Right kidney (tissue), 1 donor: ENCODE data around the gene PRKAB1.
"Not testable (repeated sequence)": the region's sequence is repeated elsewhere in the genome, so short reads cannot be mapped to it uniquely, and the experiment has no call there.

Experiments
- DNase-seq: peaks from one replicate; pipeline ENCODE4 v3.0.0-alpha.2; 2016

Gene PRKAB1

DNA sequence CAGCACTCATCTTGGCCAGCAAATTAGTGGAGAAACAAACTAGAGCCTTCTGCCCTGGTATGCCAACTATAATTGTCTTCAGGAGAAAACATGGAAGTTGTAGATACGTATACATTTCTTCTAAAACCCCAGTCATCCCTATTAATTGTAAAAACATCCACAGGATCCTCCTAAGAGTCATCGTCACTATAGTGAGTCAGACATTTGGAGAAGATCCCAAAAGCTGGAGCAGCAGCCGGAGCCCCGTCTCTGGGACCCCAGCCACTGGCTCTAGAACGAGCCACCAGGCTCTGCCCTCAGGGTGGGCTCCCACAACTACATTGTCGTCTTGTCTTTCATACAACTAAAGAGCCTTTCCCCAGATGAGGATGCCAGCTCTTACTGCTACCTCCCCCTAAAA is 15.5 kb downstream of the PRKAB1 start:
- DNase-seq, result no peak

DNA sequence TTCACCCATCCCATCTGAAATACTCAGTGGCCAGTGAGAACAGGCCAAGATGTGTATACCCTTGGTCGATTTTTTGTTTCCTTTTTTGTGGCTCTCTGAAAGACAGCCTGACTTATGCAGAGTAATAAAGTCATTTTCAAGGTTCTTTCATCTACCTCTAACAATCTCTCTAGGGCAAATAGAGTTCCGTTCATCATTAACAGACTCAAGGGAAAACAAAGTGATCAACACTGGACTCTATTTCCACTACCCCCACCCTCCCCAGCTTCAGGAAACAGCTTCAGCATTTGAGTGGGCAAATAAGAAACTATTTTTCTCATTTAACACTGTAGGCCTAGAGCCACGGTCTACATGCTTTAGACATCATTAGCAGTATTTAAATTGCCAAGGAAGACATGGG is 15.9 kb downstream of the PRKAB1 start:
- DNase-seq, result no peak

GRCh38 chr12:119684711-119685369 is 16.9 kb downstream of the PRKAB1 start:
- DNase-seq, result peak; percentile 16

DNA sequence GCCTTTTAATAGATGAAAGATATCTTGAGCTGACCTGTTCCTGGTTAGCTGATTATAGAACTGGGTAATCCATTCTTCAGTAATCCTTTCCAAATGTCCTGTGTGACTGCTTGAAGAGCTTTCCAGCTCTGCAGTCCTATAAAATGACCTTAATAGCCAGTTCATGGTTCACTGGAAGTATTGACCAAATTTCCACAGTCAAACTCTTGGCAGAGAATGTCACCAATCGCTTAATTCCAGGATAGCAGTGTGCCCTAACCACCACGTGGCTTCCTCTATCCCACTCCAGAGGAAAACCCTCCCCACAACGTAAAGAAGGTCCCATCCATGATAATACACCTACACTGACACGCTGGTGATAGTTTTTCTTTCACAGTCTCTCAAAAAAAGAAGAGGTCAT is 17.4 kb downstream of the PRKAB1 start:
- DNase-seq, result no peak

DNA sequence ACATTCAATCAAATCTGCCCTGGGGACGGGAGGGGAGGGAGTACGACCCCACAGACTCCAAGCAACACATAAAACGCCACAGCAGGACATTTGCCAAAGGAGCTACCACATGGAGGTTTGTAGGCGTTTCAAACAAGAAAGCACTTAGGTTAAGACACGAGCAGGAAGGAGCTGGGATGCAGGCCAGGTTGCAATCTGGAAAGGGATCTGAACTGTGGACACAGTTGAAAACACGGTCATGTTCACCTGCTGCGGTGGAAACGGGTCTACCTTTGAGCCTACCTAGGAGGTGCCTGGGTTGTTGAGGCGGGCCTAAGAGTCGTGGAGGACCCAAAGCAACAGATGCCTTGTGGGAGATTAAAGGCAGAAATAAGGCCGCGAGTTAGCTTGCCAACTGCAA is 18.4 kb downstream of the PRKAB1 start:
- DNase-seq, result no peak

- DNase-seq, result no peak
Measured at GRCh38 chr12:119686776-119687175, 18.8 kb downstream of the PRKAB1 start.

DNA sequence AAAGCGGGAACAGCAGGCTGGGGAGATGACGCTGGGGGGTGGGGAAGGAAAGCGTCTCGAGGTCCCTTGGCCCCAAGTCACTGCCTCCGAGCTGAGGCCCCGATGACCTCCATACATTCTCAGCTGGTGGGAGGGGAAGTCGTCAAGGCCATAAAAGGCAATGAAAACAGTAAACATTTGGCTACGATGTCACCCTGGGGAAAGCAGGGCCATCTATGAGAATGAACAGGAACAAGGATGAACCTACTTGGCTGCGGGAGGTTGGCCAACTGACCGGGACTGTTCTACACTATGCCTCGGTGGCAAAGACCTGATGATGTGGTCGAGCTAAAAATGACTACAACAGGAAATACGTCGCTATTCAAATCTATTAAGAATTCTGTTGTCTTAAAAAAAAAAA is 19.5 kb downstream of the PRKAB1 start:
- DNase-seq, result no peak

DNA sequence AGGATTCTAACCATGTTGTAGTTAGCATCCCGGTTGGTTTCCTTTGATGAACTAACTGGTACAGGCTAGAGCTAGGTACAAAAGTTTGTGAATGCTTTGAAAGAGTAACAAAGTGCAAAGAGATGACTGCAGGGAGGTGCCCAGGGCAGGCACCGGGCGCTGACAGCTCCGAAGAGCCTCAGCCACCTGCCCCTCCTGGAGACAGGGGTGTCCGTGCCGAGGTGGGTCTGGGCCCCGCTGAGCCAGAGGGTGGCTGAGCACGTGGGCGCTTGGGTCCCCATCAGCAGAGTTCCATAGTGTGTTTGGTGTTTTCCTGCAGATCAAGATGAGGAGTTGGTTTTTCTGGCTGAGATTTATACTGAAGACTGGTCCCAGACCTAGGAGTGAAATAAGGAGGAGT is 19.9 kb downstream of the PRKAB1 start:
- no peak for DNase-seq

DNA sequence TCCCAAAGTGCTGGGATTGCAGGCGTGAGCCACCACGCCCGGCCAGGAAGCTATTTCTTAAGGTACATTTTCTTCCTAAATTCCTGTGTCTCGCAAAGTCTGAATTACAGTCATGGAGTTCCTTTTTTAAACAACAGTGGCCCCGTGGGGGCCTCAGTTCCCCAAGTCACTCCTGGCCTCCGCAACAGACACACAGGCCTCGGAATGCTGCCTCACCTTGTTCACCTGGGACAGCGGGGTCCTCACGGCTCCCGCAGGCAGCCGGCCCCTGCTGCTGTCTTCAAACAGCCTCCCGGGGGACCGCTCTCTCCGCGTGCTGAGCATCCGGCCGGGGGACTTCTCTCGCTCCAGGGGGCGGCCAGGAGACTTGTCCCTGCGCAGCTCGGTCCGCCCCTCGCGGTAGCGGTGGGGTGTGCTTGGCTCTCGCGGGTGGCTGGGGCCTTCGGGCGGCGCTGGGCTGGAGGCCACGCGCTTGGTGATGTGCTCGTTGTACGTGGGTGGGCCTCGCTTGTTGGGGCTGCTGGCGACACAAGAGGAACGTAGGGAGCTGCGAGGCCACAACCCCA is 22.1 kb downstream of the PRKAB1 start:
- DNase-seq, result no peak

DNA sequence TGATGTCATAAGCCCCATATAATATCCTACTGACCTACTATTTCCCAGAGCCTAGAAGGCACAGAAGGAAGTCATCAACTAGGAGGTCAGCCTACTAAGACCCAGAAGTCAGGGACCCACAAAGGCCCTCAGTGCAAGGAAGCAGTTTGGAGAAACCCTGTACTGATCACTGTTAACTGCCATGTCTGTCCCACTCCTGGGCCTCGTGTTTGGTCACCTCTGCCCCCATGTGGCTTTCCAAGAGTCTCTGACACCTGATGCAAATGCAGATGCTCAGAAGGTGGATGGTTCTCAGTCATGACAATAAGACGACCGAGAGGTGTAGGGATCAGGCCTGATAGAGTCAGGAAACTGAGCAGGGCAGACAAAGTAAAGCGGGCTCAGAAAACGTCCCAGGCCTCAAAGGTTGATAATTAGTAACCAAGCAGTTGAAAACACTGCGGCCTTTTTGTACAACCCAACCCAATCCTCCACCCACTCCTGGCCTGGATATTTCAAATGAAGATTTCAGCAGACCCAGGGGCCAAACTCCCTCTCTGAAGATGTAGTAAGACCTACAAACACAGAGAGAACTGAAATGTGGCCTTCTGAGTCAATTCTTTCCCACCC is 23.4 kb downstream of the PRKAB1 start:
- DNase-seq, result no peak

GRCh38 chr12:119692410-119692809 is 24.5 kb downstream of the PRKAB1 start:
- no peak for DNase-seq

- DNase-seq, result no peak
Measured at GRCh38 chr12:119692997-119693396, 25.1 kb downstream of the PRKAB1 start.

- DNase-seq, result no peak
Measured at GRCh38 chr12:119693511-119693910, 25.6 kb downstream of the PRKAB1 start.

DNA sequence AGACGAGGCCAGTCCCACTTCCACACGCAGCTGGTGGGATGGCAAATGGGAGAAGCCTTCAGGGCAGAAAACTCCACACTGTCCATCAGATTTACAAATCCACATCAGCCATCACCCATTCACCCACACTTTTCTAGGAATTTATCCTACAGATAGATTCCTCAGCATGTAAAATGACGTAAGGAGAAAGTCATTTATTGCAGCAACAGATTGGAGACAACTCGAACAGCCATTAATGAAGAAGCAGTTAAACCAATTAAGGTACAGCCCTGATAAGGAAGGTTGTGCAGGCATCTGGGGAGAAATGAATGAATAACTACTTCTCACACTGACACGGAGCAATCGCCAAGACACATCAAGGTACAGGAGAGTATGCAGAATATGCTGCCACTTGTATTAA is 26.2 kb downstream of the PRKAB1 start:
- DNase-seq, result no peak

DNA sequence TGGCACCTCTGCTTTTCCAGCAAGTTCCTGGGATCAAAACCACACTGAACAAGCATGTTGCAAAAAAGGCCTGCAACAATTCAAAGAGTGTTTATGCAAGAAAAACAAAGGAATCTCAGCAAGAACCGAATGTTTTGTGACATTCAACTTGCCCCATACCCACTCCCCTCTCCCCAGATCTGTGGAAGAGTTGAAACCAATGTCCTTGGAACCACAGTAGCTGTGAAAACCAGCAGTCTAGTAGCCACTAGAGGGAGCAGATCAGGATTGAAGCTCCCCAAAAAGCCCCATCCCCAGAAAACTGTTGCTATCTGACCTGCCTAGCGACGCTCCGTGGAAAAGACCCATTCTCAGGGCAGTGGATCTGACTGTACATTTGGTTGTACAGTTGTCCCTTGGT is 27.1 kb downstream of the PRKAB1 start:
- no peak for DNase-seq

DNA sequence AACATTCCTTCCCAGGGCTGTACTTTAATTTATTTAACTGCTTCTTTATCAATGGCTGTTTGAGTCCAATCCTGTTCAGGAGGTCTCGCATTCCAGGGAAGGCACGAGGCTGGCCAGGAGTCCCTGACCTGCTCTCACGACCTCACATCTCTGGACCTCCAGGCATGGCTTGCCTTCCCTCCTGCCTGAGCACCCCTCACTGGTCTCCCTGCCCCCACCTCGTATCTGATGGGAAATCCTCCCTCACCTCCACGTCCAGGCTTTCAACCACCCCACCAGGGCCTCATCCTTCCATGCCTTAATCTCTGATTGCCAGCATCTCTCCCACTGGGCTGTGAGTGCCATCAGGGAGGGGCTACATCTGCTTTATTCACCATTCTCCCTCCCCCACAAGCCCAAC is 29.0 kb downstream of the PRKAB1 start:
- no peak for DNase-seq

GRCh38 chr12:119699199-119699760 is 31.3 kb downstream of the PRKAB1 start:
- no peak for DNase-seq

- no peak for DNase-seq
Measured at GRCh38 chr12:119700078-119700477, 32.1 kb downstream of the PRKAB1 start.

DNA sequence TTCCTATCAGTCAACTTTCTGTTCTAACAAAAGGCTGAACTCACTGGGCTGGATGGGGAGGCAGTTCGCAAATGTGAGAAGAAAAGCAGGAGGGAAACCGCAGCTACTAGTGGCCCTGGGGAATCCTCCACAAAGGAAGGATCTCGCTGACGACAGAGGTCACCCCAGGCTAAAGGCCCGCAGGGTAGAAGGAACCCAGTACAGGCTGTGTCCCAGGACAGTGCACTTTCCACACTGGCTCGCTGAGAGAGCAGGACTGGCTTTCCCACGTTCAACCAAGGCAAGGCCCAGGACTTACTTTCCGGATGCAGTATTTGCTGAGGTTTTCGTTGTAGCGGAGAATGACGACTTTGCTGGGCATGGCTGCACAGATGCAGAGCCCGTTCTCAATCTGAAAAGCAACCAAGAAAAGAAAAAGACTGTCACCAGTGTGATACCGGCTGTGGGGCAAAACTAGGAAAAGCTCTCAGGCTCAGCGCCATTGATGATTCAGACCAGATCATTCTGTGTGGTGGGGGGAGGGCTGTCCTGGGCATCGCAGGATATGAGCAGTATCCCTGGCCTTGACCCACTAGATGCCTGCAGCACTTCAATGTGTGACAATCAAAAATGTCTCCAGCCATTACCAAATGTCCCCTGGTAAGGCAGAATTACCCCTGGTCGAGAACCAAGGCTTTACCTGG is 36.3 kb downstream of the PRKAB1 start:
- DNase-seq, result no peak

DNA sequence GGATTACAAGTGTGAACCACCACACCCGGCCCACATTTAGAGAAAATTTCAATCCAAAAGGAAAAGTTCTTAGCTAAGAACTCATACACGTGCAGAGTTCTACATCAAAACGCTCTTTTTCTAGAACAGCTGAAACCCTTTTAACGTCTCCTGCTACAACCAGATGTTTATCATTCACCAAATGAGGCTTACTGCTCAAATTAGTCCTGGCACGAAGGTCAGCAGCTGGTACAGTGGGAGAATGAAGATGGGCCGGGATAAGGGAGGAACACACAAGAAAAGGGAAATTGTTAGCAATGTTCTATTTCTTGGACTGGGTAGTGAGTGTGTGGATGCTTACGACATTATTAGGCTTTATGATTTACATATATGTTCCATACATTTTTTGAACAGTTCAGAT is 37.2 kb downstream of the PRKAB1 start:
- DNase-seq, result no peak

GRCh38 chr12:119706427-119706826 is 38.5 kb downstream of the PRKAB1 start:
- not testable (repeated sequence) for DNase-seq

DNA sequence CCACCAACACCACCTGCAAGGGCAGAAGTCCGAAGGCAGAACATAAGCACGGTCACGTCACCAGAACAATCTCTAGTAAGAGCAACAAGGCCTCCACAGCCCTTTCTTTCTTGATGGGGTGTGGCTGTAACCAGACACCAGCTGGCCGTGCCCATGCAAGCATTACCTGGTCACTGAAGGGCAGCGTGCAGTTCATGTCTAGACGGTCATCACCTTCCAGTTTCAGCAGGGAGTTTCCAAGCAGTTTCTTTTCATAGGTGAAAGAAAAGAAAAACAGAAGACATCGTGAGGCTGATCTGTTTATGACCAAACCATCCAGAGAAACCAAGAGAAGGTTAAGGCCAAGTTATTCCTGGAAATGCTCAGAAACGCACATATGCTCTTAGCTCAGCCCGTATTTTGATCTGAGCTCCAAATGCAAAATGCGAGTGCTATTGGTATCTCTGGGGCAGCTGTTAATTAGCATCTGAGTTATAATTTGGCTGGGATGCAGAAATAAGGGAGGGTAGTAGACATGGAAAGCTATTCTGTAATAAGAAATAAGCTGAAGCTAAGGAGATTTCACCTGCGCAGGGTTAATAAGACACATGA is 42.5 kb downstream of the PRKAB1 start:
- peak; percentile 44 for DNase-seq
